ENCODE data around the gene FASN. TPM values are rescaled to one million over a fixed set of nuclear protein-coding genes. Genes with fewer than 3 reads are reported as not detected.

The FASN gene
- total and polyA plus RNA-seq, 5 donors: 14.3 to 86.3 (median 25.0) TPM

DNA sequence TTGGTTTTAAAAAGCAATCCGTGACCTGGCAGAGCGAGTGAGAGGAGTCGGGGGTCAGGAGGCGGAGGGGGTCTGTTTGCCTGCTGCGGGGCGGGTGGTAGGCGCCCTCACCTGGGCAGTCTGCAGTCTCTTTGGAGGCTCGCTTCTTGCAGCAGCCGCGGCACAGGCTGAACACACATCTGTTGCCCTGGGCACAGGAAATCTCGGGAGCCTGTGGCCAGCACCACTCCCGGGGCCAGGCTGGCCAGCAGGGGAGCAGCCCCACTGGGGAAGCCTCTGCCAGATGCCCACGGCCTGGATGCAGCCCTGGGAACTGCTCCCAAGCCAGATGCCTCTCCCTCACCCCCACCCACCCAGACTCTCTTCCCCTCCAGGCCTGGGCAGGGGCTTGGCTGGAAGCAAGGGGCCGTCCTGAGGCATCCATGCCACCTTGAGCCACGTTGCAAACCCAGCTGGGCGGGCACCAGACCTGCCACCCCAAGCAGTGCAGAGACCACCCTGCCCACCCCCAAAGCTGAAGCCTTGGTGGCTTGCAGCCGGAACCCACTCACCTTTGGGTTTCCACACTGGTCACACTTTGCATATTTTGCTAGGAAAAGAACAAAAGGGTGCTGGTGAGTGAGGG lies 39.7 kb downstream of the FASN start:
- DNase-seq (peak in 1 of 3 donors; percentile 51), ATAC-seq (no peak)
- H3K27me3 ChIP-seq (ENCODE audit: control insufficient read depth, insufficient read depth): no peaks in the 10 kb centered on the region
- intact Hi-C loops (cut with DNase I): no loop called here
- H3K4me3 ChIP-seq (ENCODE audit: low read length): no peak overlapping the region
- WGBS: 77% methylated on average over 17 of the region's 17 CpGs
- H3K9me3 ChIP-seq (ENCODE audit: control insufficient read depth, low read length): no peaks in the 10 kb centered on the region
- H3K4me1 ChIP-seq (ENCODE audit: control insufficient read depth, insufficient read depth, low read length): no peaks in the 10 kb centered on the region
- H3K27ac ChIP-seq (ENCODE audit: low read length): no peak overlapping the region

DNA sequence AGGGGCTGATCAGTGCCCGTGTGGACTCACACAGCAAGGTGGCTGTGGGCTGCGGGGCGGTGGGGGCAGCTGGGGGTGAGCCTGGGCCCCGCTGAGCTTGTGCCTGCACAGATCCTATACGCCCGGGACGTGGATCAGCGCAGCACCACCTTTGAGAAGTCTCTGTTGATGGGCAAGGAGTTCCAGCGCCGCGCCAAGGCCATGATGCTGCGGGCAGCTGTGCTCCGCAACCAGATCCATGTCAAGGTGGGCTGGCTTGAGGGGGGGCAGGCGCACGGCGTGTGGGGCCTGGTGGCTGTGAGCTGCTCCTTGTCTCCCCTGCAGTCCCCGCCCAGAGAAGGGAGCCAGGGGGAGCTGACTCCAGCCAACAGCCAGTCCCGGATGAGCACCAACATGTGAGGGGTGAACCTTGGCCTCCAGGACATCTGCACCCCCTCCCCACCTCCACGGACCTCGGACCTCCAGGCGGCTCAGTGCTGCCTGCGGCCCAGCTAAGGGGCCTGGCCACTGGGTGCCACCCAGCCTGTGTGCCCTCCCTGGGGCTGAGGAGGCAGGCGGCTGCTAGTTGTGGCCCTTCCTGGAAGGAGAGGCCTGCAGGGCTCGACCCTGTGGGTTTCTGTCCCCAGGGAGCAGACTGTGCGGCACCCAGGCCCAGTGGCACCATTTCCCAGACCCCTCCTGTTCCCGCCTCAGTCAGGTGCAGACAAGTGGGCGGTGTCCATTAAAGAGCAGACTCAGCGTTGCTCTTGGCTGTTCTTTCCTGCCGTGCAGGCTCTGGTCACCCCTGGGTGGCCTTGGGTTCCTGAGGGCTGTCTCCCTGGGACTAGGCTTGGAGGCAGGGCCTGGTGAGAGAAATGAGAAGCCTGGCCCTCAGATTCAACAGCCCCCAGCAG lies 41.1 kb downstream of the FASN start:
- H3K27ac ChIP-seq (ENCODE audit: low read length): no peak overlapping the region
- H3K4me3 ChIP-seq (ENCODE audit: low read length): no peak overlapping the region
- WGBS: 82% methylated on average over 29 of the region's 29 CpGs
- H3K27me3 ChIP-seq (ENCODE audit: control insufficient read depth, insufficient read depth): no peaks in the 10 kb centered on the region
- peak in 1 of 3 donors; percentile 54 for DNase-seq
- H3K4me1 ChIP-seq (ENCODE audit: control insufficient read depth, insufficient read depth, low read length): peaks cover 7% of the 10 kb centered on the region
- H3K9me3 ChIP-seq (ENCODE audit: control insufficient read depth, low read length): no peaks in the 10 kb centered on the region
- no peak for ATAC-seq
- intact Hi-C loops (cut with DNase I): no loop called here

DNA sequence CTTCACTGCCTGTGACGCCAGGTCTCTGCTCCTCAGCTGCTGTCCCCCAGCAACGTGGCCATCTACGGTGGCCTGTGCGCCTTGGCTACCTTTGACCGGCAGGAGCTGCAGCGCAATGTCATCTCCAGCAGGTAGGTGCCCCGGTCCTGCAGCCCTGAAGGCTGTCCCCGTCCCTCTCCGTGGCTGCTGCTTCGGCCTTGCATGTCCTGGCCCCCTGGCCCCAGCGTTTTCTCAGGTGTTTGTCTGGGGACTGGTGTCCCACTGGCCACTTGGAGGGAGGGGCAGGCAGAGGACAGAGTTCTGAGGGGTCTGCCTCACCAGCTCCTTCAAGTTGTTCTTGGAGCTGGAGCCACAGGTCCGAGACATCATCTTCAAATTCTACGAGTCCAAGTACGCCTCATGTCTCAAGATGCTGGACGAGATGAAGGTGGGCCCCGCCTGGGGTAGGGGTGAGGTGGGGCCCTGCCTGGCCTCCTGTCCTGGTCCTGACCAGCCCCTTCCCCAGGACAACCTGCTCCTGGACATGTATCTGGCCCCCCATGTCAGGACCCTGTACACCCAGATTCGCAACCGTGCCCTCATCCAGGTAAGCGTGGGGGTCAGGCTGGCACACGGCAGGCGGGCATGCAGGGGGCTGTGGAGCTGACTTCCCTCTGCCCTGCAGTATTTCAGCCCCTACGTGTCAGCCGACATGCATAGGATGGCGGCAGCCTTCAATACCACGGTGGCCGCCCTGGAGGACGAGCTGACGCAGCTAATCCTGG lies 41.9 kb downstream of the FASN start:
- ATAC-seq (no peak), DNase-seq (peak in 1 of 3 donors; percentile 44)
- H3K9me3 ChIP-seq (ENCODE audit: control insufficient read depth, low read length): no peaks in the 10 kb centered on the region
- H3K27ac ChIP-seq (ENCODE audit: low read length): no peak overlapping the region
- WGBS: 89% methylated on average over 28 of the region's 28 CpGs
- intact Hi-C loops (cut with DNase I): no loop called here
- peaks cover 7% of the 10 kb centered on the region for H3K4me1 ChIP-seq (ENCODE audit: control insufficient read depth, insufficient read depth, low read length)
- no peaks in the 10 kb centered on the region for H3K27me3 ChIP-seq (ENCODE audit: control insufficient read depth, insufficient read depth)
- no peak overlapping the region for H3K4me3 ChIP-seq (ENCODE audit: low read length)

DNA sequence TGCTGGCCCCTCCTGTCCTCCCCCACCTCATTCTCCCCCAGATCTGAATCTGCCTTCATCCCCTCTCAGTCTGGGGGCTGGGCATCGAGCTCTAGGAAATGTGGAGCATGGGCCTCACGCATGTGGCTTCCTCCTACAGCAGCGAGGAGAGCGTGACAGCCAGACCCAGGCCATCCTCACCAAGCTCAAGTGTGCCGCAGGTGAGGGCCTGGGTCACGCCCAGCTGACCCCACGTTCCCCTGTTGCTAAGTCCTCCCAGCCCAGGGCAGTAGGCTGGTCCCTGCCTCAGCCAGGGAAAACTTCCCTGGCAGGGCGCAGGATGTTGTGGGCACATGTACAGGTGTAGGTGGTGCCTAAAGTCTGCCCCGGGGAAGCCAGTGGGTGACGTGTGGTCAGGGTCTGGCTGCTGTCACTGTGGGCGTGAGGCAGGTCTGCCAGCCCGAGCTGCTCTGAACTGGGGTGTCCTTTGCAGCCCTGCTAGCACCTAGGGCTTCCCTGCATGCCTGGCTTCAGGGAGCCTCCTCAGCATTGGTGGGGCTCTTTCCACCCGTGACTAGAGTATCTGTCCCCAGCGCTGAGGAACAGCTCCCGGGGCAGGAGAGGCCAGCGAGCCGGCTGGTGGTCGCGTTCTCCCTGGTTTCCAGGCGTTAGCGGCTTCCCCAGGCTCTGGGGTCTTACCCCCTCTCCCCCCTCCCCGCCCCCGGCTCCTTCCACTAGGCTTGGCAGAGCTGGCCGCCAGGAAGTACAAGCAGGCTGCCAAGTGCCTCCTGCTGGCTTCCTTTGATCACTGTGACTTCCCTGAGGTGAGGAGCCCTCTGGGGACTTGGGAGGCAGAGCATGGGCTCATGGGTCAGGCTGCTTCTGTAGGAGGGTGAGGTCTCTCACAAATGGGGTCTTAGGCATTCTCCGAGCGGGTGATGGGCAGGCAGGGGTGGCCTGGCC lies 42.7 kb downstream of the FASN start:
- DNase-seq (peak in 1 of 3 donors; percentile 58), ATAC-seq (no peak)
- no peaks in the 10 kb centered on the region for H3K27me3 ChIP-seq (ENCODE audit: control insufficient read depth, insufficient read depth)
- H3K9me3 ChIP-seq (ENCODE audit: control insufficient read depth, low read length): no peaks in the 10 kb centered on the region
- peaks cover 7% of the 10 kb centered on the region for H3K4me1 ChIP-seq (ENCODE audit: control insufficient read depth, insufficient read depth, low read length)
- no peak overlapping the region for H3K4me3 ChIP-seq (ENCODE audit: low read length)
- no peak overlapping the region for H3K27ac ChIP-seq (ENCODE audit: low read length)
- 81% methylated on average over 26 of the region's 26 CpGs for whole genome bisulfite sequencing
- intact Hi-C loops (cut with DNase I): no loop called here

DNA sequence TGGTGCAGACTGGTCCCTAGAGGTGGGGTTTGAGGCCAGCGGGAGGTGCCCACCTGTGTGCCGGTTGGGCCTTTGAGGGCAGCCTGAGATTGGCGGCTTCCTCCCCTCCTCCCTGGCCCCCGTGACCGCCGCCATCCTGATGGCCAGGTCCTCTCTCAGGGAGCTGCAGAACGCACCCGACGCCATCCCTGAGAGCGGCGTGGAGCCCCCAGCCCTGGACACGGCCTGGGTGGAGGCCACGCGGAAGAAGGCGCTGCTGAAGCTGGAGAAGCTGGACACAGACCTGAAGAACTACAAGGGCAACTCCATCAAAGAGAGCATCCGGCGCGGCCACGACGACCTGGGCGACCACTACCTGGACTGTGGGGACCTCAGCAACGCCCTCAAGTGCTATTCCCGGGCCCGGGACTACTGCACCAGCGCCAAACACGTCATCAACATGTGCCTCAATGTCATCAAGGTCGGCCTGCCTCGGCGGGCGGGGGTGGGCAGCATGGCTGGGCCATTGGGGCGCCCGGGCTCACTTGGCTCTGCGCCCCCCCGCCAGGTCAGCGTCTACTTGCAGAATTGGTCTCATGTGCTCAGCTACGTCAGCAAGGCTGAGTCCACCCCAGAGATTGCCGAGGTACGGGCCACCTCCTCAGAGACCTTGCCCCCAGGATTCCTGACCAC lies 43.5 kb downstream of the FASN start:
- peak in 1 of 3 donors; percentile 59 for DNase-seq
- no peak for ATAC-seq
- 89% methylated on average over 38 of the region's 38 CpGs for WGBS
- H3K9me3 ChIP-seq (ENCODE audit: control insufficient read depth, low read length): no peaks in the 10 kb centered on the region
- no peak overlapping the region for H3K27ac ChIP-seq (ENCODE audit: low read length)
- intact Hi-C loops (cut with DNase I): no loop called here
- peaks cover 7% of the 10 kb centered on the region for H3K4me1 ChIP-seq (ENCODE audit: control insufficient read depth, insufficient read depth, low read length)
- no peaks in the 10 kb centered on the region for H3K27me3 ChIP-seq (ENCODE audit: control insufficient read depth, insufficient read depth)
- H3K4me3 ChIP-seq (ENCODE audit: low read length): no peak overlapping the region

DNA sequence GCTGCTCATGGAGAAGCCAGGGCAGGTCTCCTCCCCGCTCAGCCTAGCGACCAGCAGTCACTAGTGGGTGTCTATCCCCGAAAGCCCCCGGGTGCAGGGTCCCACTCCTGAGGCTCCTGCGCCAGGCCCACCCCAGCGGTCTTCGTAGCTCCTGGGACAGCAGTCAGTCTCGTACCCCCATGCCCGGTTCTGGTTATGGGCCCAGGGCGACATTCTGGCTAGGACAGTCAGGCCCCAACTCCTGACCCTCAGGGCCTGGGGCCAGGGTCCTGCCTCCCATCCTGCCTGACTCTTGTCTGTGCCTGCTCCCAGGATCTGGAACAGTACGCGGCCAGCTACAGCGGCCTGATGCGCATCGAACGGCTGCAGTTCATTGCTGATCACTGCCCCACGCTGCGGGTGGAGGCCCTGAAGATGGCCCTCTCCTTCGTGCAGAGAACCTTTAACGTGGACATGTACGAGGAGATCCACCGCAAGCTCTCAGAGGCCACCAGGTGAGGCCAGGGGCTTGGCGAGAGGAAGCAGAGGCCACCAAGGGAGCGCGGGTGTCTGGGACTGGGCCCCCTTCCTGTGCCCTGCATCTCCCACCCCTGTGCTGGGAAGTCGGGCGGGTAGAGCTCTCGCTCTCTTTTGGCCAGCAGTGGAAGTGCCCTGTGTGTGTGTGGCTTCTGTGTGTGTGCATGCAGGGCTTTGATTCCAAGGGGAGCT lies 44.3 kb downstream of the FASN start:
- 94% methylated on average over 28 of the region's 28 CpGs for WGBS
- DNase-seq (peak in 1 of 3 donors; percentile 52), ATAC-seq (no peak)
- intact Hi-C loops (cut with DNase I): no loop called here
- H3K4me1 ChIP-seq (ENCODE audit: control insufficient read depth, insufficient read depth, low read length): peaks cover 7% of the 10 kb centered on the region
- H3K9me3 ChIP-seq (ENCODE audit: control insufficient read depth, low read length): no peaks in the 10 kb centered on the region
- H3K4me3 ChIP-seq (ENCODE audit: low read length): no peak overlapping the region
- H3K27me3 ChIP-seq (ENCODE audit: control insufficient read depth, insufficient read depth): no peaks in the 10 kb centered on the region
- no peak overlapping the region for H3K27ac ChIP-seq (ENCODE audit: low read length)

DNA sequence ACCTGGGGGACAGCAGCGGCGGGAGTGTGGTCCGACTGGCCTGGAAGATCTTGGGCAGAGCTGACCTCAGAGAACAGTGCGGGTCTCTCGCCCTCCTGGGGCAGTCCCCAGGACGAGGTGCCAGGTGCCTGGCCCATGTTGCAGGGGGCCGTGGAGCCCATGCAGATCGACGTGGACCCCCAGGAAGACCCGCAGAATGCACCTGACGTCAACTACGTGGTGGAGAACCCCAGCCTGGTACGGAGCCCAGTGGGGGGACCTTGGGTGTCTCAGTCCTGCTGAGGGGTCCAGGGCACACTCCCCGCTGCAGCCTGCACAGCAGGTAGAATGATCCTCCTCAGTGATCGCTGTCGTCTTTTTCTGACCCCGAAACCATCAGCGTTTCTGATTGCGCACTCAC lies 44.9 kb downstream of the FASN start:
- 87% methylated on average over 19 of the region's 19 CpGs for WGBS
- Histone ChIP-seq H3K4me3 (ENCODE audit: low read length) (no peak overlapping the region), H3K9me3 (ENCODE audit: control insufficient read depth, low read length) (no peaks in the 10 kb centered on the region), H3K27me3 (ENCODE audit: control insufficient read depth, insufficient read depth) (no peaks in the 10 kb centered on the region), H3K27ac (ENCODE audit: low read length) (no peak overlapping the region), H3K4me1 (ENCODE audit: control insufficient read depth, insufficient read depth, low read length) (peaks cover 7% of the 10 kb centered on the region)
- ATAC-seq (no peak), DNase-seq (peak in 1 of 3 donors; percentile 34)
- intact Hi-C loops (cut with DNase I): no loop called here

DNA sequence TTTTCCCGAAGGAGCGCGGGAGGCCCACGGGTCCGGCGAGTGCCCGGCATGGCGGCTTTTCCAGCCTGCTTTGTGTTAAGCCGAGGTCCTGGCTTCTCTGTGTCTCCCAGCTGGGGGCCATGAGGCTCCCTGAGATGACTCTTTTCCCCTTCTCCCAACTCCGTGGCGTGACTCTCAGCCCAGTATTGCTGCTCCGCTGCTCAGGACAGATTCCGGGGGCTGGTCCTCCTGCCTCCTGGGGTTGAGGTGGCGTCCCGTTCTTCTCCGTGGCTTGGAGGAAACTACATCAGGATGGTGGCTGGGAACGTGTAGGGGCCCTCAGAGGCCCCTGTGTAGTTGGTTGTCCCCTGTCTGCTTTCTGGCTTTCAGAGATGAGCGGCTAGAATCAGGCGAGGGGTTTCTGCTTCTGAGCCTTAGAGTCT lies 45.4 kb downstream of the FASN start:
- DNase-seq (no peak), ATAC-seq (no peak)
- peak overlapping the region; percentile 93 for H3K4me3 ChIP-seq (ENCODE audit: low read length)
- 24% methylated on average over 19 of the region's 19 CpGs for WGBS
- intact Hi-C loops (cut with DNase I): no loop called here
- H3K9me3 ChIP-seq (ENCODE audit: control insufficient read depth, low read length): no peaks in the 10 kb centered on the region
- no peaks in the 10 kb centered on the region for H3K27me3 ChIP-seq (ENCODE audit: control insufficient read depth, insufficient read depth)
- peaks cover 7% of the 10 kb centered on the region for H3K4me1 ChIP-seq (ENCODE audit: control insufficient read depth, insufficient read depth, low read length)
- H3K27ac ChIP-seq (ENCODE audit: low read length): no peak overlapping the region

DNA sequence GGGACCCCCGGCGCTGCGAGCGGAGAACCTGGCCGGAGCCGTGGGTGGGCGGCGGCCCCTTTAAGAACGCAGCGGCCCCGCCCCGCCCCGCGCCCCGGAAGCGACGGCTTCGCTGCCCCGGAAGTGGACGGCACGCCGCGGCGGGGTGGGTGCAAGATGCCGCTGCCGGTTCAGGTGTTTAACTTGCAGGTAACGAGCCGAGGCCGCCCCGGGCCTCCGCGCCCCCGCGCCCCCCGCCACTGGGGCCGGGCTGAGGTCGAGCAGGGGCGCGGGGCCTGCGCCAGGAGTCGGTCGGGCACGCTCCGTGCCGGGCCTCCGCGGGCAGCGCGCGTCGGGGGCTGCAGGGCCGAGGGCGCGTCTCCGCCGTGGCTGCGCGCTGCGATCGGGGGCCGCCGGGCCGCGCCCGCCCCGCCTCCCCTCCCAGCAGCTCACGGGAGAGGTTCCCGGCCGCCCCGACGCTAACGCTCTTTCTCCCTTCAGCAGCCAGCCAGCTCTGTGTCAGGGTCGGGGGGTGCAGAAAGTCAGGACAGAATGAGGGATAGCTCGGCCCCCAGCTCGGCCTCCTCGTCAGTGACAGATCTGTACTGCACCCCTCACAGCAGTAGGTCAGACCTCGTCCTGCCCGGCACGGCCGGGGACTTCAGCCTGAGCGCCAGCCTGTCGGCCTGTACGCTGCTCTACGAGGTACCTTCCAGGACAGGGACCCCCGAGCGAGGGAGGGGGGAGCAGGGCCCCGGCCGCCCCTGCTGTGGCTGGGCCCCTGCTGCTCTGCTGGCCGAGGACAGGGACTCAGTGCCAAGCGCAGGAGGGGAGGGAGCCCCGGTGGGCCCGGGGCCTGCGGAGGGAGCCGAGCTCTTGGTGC lies 46.0 kb downstream of the FASN start, which contains the start of the genes GPS1 and RFNG:
GPS1 (plus strand) TSS at position 123 of the 862 bp plus-strand sequence; CDS start at position 157, 34 bp downstream.
RFNG (minus strand) TSS at position 36 of the 862 bp plus-strand sequence. CDS start 45 bp downstream, outside the sequence.
- Histone ChIP-seq H3K27ac (ENCODE audit: low read length) (no peak within 1 kb of the TSS), H3K27me3 (ENCODE audit: control insufficient read depth, insufficient read depth) (no peaks in the 10 kb centered on the region), H3K9me3 (ENCODE audit: control insufficient read depth, low read length) (no peaks in the 10 kb centered on the region), H3K4me3 (ENCODE audit: low read length) (peak within 1 kb of the TSS; percentile 93), H3K4me1 (ENCODE audit: control insufficient read depth, insufficient read depth, low read length) (peaks cover 7% of the 10 kb centered on the region)
- ATAC-seq (peak; percentile 53 to 56), DNase-seq (peak; percentile 76 to 94 (median 91))
- intact Hi-C loops (cut with DNase I): no loop called here
- WGBS: under 1% methylated on average over 94 of the region's 94 CpGs

Data from right cardiac atrium (tissue), 5 donors.